ENCODE measurements around the gene PHC2.

The PHC2 gene

DNA sequence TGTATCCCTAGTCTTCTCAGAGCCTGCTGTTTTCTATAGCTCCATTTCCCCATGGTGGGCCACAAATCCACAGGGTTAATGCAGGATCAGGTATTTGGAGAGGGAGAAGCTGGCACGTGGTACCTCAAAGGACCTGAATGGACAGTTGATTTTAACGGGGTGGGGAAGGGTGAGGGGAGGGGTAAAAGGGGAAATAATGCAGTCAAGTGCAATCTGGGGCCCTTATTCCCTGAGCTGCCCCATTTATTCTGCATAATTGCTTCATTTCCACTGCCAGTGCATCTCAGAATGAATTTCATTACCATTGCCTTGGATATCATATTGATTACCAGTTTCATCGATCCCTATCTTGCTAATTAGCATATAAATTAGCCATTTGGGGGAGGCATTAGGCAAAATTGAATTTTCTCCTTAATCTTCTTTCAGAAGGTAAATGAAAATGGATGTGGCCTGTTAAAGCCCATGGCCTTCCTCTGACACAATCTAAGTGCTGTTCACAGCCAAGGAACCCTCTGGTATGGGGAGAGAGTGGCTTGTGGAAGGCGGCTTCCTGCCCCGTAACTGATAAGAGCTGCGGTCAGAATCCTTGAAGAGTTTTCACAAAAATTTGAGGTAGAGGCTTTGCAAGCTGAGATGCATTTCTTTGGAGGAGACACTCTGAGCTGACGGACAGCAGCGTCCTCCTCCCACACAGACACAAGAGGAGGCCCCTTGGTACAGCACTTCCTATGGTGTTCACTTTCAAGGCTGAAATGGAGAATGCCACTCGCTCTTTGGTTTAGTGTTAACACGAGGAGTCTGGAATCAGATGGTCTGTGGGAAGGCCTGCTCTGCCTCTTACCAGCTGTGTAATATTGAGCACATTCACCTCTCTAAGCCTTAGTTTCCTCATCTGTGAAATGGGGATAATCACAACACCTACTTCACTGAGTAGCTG lies 34.4 kb downstream of the PHC2 start:
- TF ChIP-seq, protein P1, sequence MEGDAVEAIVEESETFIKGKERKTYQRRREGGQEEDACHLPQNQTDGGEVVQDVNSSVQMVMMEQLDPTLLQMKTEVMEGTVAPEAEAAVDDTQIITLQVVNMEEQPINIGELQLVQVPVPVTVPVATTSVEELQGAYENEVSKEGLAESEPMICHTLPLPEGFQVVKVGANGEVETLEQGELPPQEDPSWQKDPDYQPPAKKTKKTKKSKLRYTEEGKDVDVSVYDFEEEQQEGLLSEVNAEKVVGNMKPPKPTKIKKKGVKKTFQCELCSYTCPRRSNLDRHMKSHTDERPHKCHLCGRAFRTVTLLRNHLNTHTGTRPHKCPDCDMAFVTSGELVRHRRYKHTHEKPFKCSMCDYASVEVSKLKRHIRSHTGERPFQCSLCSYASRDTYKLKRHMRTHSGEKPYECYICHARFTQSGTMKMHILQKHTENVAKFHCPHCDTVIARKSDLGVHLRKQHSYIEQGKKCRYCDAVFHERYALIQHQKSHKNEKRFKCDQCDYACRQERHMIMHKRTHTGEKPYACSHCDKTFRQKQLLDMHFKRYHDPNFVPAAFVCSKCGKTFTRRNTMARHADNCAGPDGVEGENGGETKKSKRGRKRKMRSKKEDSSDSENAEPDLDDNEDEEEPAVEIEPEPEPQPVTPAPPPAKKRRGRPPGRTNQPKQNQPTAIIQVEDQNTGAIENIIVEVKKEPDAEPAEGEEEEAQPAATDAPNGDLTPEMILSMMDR (IDR thresholded peaks at IDR 0.05; ENCODE audit: insufficient read depth, missing control alignments): no peak
- FAIRE-seq: no peak

DNA sequence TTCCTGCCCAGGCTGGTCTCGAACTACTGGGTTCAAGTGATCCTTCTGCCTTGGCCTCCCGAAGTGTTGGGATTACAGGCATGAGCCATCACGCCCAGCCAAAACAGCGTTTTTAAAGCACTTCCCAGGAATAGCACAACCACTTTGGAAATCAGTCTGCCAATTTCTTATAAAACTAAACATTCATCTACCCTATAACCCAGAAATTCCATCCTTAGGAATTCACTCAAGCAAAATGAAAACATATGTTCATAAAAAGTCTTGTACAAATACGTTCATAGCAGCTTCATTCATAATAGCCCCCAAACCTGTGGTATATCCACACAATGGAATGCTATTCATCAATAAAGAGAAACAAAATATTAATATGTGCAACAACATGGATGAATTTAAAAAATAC lies 36.1 kb downstream of the PHC2 start:
- DNase-seq (ENCODE audit: insufficient read length, low spot score) (no peak), FAIRE-seq (no peak)
- TF ChIP-seq, protein P1 (IDR thresholded peaks at IDR 0.05; ENCODE audit: insufficient read depth, missing control alignments): no peak

More for the DNA sequence above, 34.4 kb downstream of the PHC2 start:
- no peak for DNase-seq (ENCODE audit: insufficient read length, low spot score)

DNA sequence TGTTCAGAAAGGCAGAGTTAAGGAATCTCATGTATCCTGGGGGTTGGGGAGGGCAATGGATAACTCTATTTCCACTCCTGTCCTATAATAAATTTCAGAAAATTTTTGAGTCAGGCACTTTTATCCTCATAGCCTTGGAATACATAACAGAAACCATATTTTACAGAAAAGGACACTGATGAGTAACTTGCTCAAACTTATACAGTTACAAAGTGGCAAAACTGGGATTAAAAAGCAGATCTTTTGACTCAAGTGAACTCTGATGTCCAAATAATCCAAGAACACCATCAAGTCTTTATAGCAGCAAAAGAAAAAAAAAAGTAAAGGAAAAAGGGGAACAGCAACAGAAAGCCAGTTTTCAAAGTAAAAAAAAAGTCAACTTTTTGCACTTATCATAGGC lies 36.9 kb downstream of the PHC2 start:
- FAIRE-seq (no peak), DNase-seq (ENCODE audit: insufficient read length, low spot score) (no peak)
- TF ChIP-seq, protein P1 (IDR thresholded peaks at IDR 0.05; ENCODE audit: insufficient read depth, missing control alignments): no peak

DNA sequence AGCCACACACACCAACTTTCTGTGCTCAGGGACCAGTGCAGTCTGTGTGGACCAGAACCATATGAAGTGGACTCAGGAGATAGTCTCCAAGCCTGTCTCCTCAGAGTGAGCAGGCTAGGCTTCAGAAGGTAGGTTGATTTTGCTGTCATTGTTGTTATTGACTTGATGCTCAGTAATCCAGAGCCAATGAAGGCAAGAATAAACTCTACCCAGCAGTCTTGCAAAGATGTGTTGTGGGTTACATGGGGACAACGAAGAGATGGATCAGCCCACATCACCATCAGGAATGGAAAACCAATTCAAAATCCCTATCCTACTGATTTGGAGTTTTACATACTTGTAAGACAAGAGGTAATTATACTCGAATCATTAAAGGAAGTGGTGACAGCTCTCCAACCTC lies 37.4 kb downstream of the PHC2 start:
- TF ChIP-seq, protein P1 (IDR thresholded peaks at IDR 0.05; ENCODE audit: insufficient read depth, missing control alignments): no peak
- no peak for FAIRE-seq
- no peak for DNase-seq (ENCODE audit: insufficient read length, low spot score)

DNA sequence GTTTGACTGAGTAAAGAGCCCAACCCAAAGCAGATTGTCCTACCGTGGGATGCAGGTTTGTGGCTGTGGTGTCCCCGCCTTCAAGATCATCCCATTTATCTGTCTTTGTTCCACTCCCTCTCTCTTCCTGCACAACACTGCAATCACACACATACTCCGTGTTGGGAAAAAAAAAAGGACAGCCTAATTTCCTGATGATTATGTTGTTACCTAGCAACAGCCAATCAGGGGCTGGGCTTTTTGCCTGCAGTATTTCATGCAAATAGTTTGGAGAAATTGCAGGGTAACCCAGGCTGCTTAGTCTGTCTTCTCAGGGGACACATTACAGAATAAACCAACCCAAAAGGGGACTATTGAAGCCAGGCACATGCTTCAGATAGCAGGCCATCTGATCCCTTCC lies 38.3 kb downstream of the PHC2 start:
- FAIRE-seq (no peak), DNase-seq (ENCODE audit: insufficient read length, low spot score) (no peak)
- TF ChIP-seq, protein P1 (IDR thresholded peaks at IDR 0.05; ENCODE audit: insufficient read depth, missing control alignments): no peak

DNA sequence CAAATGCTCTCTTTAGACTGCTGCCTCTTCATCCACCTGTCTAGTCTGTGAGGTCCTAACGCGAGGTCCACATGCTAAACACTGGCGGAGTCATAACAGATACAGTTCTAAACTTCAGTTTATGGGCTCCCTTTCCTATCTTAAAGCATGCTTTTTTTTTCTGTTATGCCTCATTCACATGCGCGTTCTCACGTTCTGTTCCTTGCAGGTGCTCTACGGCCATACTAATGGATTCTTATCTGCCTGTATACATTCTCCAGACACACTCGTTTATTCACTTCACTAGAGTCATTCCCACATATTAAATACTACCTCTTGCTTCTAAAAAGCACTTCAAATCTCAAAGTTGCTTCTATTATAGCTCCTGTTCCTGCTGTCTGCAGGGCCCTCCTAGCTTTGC lies 38.7 kb downstream of the PHC2 start:
- TF ChIP-seq, protein P1 (IDR thresholded peaks at IDR 0.05; ENCODE audit: insufficient read depth, missing control alignments): no peak
- DNase-seq (ENCODE audit: insufficient read length, low spot score) (no peak), FAIRE-seq (no peak)

All from D721Med (cell line).